ENCODE measurements around the gene ARHGAP26.
A peak's percentile ranks its signal among the peaks of the same experiment; 100 is the strongest.
"Not testable (repeated sequence)": the region's sequence is repeated elsewhere in the genome, so short reads cannot be mapped to it uniquely, and the experiment has no call there.

ARHGAP26 gene

GRCh38 chr5:143086908-143087637 lies 316.9 kb downstream of the ARHGAP26 start:
- H3K4me3 ChIP-seq (ENCODE audit: insufficient read depth, low read depth, low read length) = no peak overlapping the region
- H3K9me3 ChIP-seq (ENCODE audit: control insufficient read depth, low read length) = no peaks in the 10 kb centered on the region
- 92 to 97% methylated on average over 5 of the region's 5 CpGs for WGBS, 2 experiments
- no peaks in the 10 kb centered on the region for H3K27me3 ChIP-seq (ENCODE audit: control insufficient read depth, insufficient read depth, low read length, poor library complexity, severe bottlenecking)
- no peaks in the 10 kb centered on the region for H3K4me1 ChIP-seq (ENCODE audit: control insufficient read depth, insufficient read depth, low read length)
- H3K36me3 ChIP-seq (ENCODE audit: control insufficient read depth, insufficient read depth, low read length) = no peaks in the 10 kb centered on the region
- H3K27ac ChIP-seq (ENCODE audit: insufficient read depth, low read depth, low read length, poor library complexity, severe bottlenecking) = no peak overlapping the region

GRCh38 chr5:143088702-143089101 lies 318.5 kb downstream of the ARHGAP26 start:
- not testable (repeated sequence) for H3K36me3 ChIP-seq (ENCODE audit: control insufficient read depth, insufficient read depth, low read length); H3K4me1 ChIP-seq (ENCODE audit: control insufficient read depth, insufficient read depth, low read length); H3K27ac ChIP-seq (ENCODE audit: insufficient read depth, low read depth, low read length, poor library complexity, severe bottlenecking); H3K4me3 ChIP-seq (ENCODE audit: insufficient read depth, low read depth, low read length); H3K9me3 ChIP-seq (ENCODE audit: control insufficient read depth, low read length); H3K27me3 ChIP-seq (ENCODE audit: control insufficient read depth, insufficient read depth, low read length, poor library complexity, severe bottlenecking)
- 94 to 96% methylated on average over 10 to 11 of the region's 11 CpGs for WGBS, 2 experiments

GRCh38 chr5:143090044-143090443 lies 319.9 kb downstream of the ARHGAP26 start:
- H3K36me3 ChIP-seq (ENCODE audit: control insufficient read depth, insufficient read depth, low read length); H3K4me3 ChIP-seq (ENCODE audit: insufficient read depth, low read depth, low read length); H3K4me1 ChIP-seq (ENCODE audit: control insufficient read depth, insufficient read depth, low read length); H3K27ac ChIP-seq (ENCODE audit: insufficient read depth, low read depth, low read length, poor library complexity, severe bottlenecking); H3K9me3 ChIP-seq (ENCODE audit: control insufficient read depth, low read length); H3K27me3 ChIP-seq (ENCODE audit: control insufficient read depth, insufficient read depth, low read length, poor library complexity, severe bottlenecking): not testable (repeated sequence)
- WGBS, 2 experiments = 78 to 84% methylated on average over 9 to 10 of the region's 10 CpGs

- 44 to 51% methylated on average over 8 of the region's 8 CpGs for WGBS, 2 experiments
- not testable (repeated sequence) for H3K9me3 ChIP-seq (ENCODE audit: control insufficient read depth, low read length); H3K4me1 ChIP-seq (ENCODE audit: control insufficient read depth, insufficient read depth, low read length); H3K27me3 ChIP-seq (ENCODE audit: control insufficient read depth, insufficient read depth, low read length, poor library complexity, severe bottlenecking); H3K27ac ChIP-seq (ENCODE audit: insufficient read depth, low read depth, low read length, poor library complexity, severe bottlenecking); H3K4me3 ChIP-seq (ENCODE audit: insufficient read depth, low read depth, low read length); H3K36me3 ChIP-seq (ENCODE audit: control insufficient read depth, insufficient read depth, low read length)
Measured at GRCh38 chr5:143092711-143093451, 322.7 kb downstream of the ARHGAP26 start.

- no peak overlapping the region for H3K4me3 ChIP-seq (ENCODE audit: insufficient read depth, low read depth, low read length)
Measured at GRCh38 chr5:143093452-143094086, 323.4 kb downstream of the ARHGAP26 start.

GRCh38 chr5:143094087-143094521 lies 323.9 kb downstream of the ARHGAP26 start:
- Histone ChIP-seq H3K27me3 (ENCODE audit: control insufficient read depth, insufficient read depth, low read length, poor library complexity, severe bottlenecking) (no peaks in the 10 kb centered on the region), H3K4me3 (ENCODE audit: insufficient read depth, low read depth, low read length) (peak overlapping the region; percentile 10), H3K9me3 (ENCODE audit: control insufficient read depth, low read length) (no peaks in the 10 kb centered on the region), H3K27ac (ENCODE audit: insufficient read depth, low read depth, low read length, poor library complexity, severe bottlenecking) (peak overlapping the region; percentile 26), H3K36me3 (ENCODE audit: control insufficient read depth, insufficient read depth, low read length) (no peaks in the 10 kb centered on the region), H3K4me1 (ENCODE audit: control insufficient read depth, insufficient read depth, low read length) (no peaks in the 10 kb centered on the region)
- 5 to 6% methylated on average over 14 to 16 of the region's 16 CpGs for WGBS, 2 experiments

More at GRCh38 chr5:143093452-143094086, 323.4 kb downstream of the ARHGAP26 start:
- H3K9me3 ChIP-seq (ENCODE audit: control insufficient read depth, low read length) = no peaks in the 10 kb centered on the region
- H3K36me3 ChIP-seq (ENCODE audit: control insufficient read depth, insufficient read depth, low read length) = no peaks in the 10 kb centered on the region
- H3K27me3 ChIP-seq (ENCODE audit: control insufficient read depth, insufficient read depth, low read length, poor library complexity, severe bottlenecking) = no peaks in the 10 kb centered on the region
- WGBS, 2 experiments = 14 to 19% methylated on average over 4 to 5 of the region's 5 CpGs
- no peaks in the 10 kb centered on the region for H3K4me1 ChIP-seq (ENCODE audit: control insufficient read depth, insufficient read depth, low read length)
- no peak overlapping the region for H3K27ac ChIP-seq (ENCODE audit: insufficient read depth, low read depth, low read length, poor library complexity, severe bottlenecking)

GRCh38 chr5:143094608-143095007 lies 324.4 kb downstream of the ARHGAP26 start:
- H3K27me3 ChIP-seq (ENCODE audit: control insufficient read depth, insufficient read depth, low read length, poor library complexity, severe bottlenecking); H3K4me1 ChIP-seq (ENCODE audit: control insufficient read depth, insufficient read depth, low read length); H3K4me3 ChIP-seq (ENCODE audit: insufficient read depth, low read depth, low read length); H3K36me3 ChIP-seq (ENCODE audit: control insufficient read depth, insufficient read depth, low read length); H3K9me3 ChIP-seq (ENCODE audit: control insufficient read depth, low read length); H3K27ac ChIP-seq (ENCODE audit: insufficient read depth, low read depth, low read length, poor library complexity, severe bottlenecking): not testable (repeated sequence)
- 62 to 64% methylated on average over 3 of the region's 3 CpGs for WGBS, 2 experiments

- Histone ChIP-seq H3K4me1 (ENCODE audit: control insufficient read depth, insufficient read depth, low read length) (no peaks in the 10 kb centered on the region), H3K4me3 (ENCODE audit: insufficient read depth, low read depth, low read length) (no peak overlapping the region), H3K27ac (ENCODE audit: insufficient read depth, low read depth, low read length, poor library complexity, severe bottlenecking) (no peak overlapping the region), H3K9me3 (ENCODE audit: control insufficient read depth, low read length) (no peaks in the 10 kb centered on the region), H3K36me3 (ENCODE audit: control insufficient read depth, insufficient read depth, low read length) (no peaks in the 10 kb centered on the region), H3K27me3 (ENCODE audit: control insufficient read depth, insufficient read depth, low read length, poor library complexity, severe bottlenecking) (no peaks in the 10 kb centered on the region)
- 96 to 98% methylated on average over 2 of the region's 2 CpGs for WGBS, 2 experiments
Measured at GRCh38 chr5:143101121-143101520, 330.9 kb downstream of the ARHGAP26 start.

GRCh38 chr5:143101725-143102386 lies 331.7 kb downstream of the ARHGAP26 start:
- no peak overlapping the region for H3K4me3 ChIP-seq (ENCODE audit: insufficient read depth, low read depth, low read length)
- 90 to 96% methylated on average over 7 of the region's 7 CpGs for WGBS, 2 experiments
- no peaks in the 10 kb centered on the region for H3K4me1 ChIP-seq (ENCODE audit: control insufficient read depth, insufficient read depth, low read length)
- H3K27ac ChIP-seq (ENCODE audit: insufficient read depth, low read depth, low read length, poor library complexity, severe bottlenecking) = no peak overlapping the region
- no peaks in the 10 kb centered on the region for H3K36me3 ChIP-seq (ENCODE audit: control insufficient read depth, insufficient read depth, low read length)
- no peaks in the 10 kb centered on the region for H3K9me3 ChIP-seq (ENCODE audit: control insufficient read depth, low read length)
- no peaks in the 10 kb centered on the region for H3K27me3 ChIP-seq (ENCODE audit: control insufficient read depth, insufficient read depth, low read length, poor library complexity, severe bottlenecking)

- no peaks in the 10 kb centered on the region for H3K4me1 ChIP-seq (ENCODE audit: control insufficient read depth, insufficient read depth, low read length)
- H3K36me3 ChIP-seq (ENCODE audit: control insufficient read depth, insufficient read depth, low read length) = no peaks in the 10 kb centered on the region
- H3K4me3 ChIP-seq (ENCODE audit: insufficient read depth, low read depth, low read length) = no peak overlapping the region
- no peaks in the 10 kb centered on the region for H3K9me3 ChIP-seq (ENCODE audit: control insufficient read depth, low read length)
- 91 to 93% methylated on average over 6 of the region's 6 CpGs for WGBS, 2 experiments
- H3K27ac ChIP-seq (ENCODE audit: insufficient read depth, low read depth, low read length, poor library complexity, severe bottlenecking) = no peak overlapping the region
- no peaks in the 10 kb centered on the region for H3K27me3 ChIP-seq (ENCODE audit: control insufficient read depth, insufficient read depth, low read length, poor library complexity, severe bottlenecking)
Measured at GRCh38 chr5:143102411-143102810, 332.2 kb downstream of the ARHGAP26 start.
